Fibroblast of skin of right quadriceps (primary cell): Measurements from ENCODE around the gene UNC50.
"Not testable (repeated sequence)": the region's sequence is repeated elsewhere in the genome, so short reads cannot be mapped to it uniquely, and the experiment has no call there.

Experiments
- DNase-seq: peaks from one replicate; pipeline ENCODE4 v3.0.0-alpha.2; 2013

The UNC50 gene

GRCh38 chr2:98615481-98615880, 7.1 kb downstream of the UNC50 start:
- no peak for DNase-seq

- DNase-seq = no peak
These were observed 8.8 kb downstream of the UNC50 start for GRCh38 chr2:98617149-98617548.

- DNase-seq = no peak
These were observed 15.3 kb downstream of the UNC50 start for GRCh38 chr2:98623657-98624056.

- DNase-seq = no peak
These were observed 24.0 kb downstream of the UNC50 start for GRCh38 chr2:98632351-98632750.

- DNase-seq = no peak
These were observed 26.2 kb downstream of the UNC50 start for GRCh38 chr2:98634406-98635092.

GRCh38 chr2:98637401-98638147, 29.2 kb downstream of the UNC50 start:
- DNase-seq = no peak

GRCh38 chr2:98643496-98644100, 35.2 kb downstream of the UNC50 start:
- no peak for DNase-seq

- DNase-seq = peak; percentile 59
These were observed 39.2 kb downstream of the UNC50 start for GRCh38 chr2:98647636-98648035.

GRCh38 chr2:98648451-98648850, 40.1 kb downstream of the UNC50 start:
- DNase-seq = no peak

- peak; percentile 68 for DNase-seq
These were observed 41.0 kb downstream of the UNC50 start for GRCh38 chr2:98649135-98649991.

GRCh38 chr2:98649992-98650375, 41.6 kb downstream of the UNC50 start:
- no peak for DNase-seq

GRCh38 chr2:98650998-98651397, 42.6 kb downstream of the UNC50 start:
- no peak for DNase-seq

- DNase-seq = no peak
These were observed 46.5 kb downstream of the UNC50 start for GRCh38 chr2:98654699-98655495.

- DNase-seq = no peak
These were observed 48.4 kb downstream of the UNC50 start for GRCh38 chr2:98656800-98657199.

GRCh38 chr2:98658816-98659490, 50.6 kb downstream of the UNC50 start:
- DNase-seq = no peak

- DNase-seq = not testable (repeated sequence)
These were observed 51.1 kb downstream of the UNC50 start for GRCh38 chr2:98659491-98659840.

GRCh38 chr2:98663511-98664090, 55.2 kb downstream of the UNC50 start:
- DNase-seq = no peak

- no peak for DNase-seq
These were observed 55.9 kb downstream of the UNC50 start for GRCh38 chr2:98664323-98664722.

GRCh38 chr2:98665677-98666076, 57.3 kb downstream of the UNC50 start:
- DNase-seq = no peak
